PC-3 (cell line): Measurements from ENCODE around the gene ESRRB. TPM values are rescaled to one million over a fixed set of nuclear protein-coding genes. Genes with fewer than 3 reads are reported as not detected.

Experiments used
- ATAC-seq: fragments of 200-7000 bp; cut with Tn5 transposase; 2 replicates; pipeline ENCODE4 v1.9.1; 2020; ENCODE audit warnings: mild to moderate bottlenecking, moderate library complexity
- BruUV-seq: library from RNA; stranded (reverse); fragments of 400-500 nt; replicated peaks from 2 replicates; lab custom pipeline; 2021; lab: Mats Ljungman, UMichigan
- CTCF ChIA-PET: fragments of 300-600 bp; sonication (Branson Sonifier 250); formaldehyde crosslinking; loops from one replicate; lab custom pipeline; 2022; ENCODE audit warnings: antibody characterized with exemption; lab: Charles Lee
- POLR2A ChIA-PET: fragments of 300-600 bp; sonication (Branson Sonifier 250); formaldehyde crosslinking; loops from one replicate; lab custom pipeline; 2022; ENCODE audit warnings: antibody characterized with exemption; ENCODE audit not compliant: unreplicated experiment; lab: Charles Lee
- DNase-seq: peaks from one replicate; pipeline ENCODE4 v3.0.0-alpha.2; 2015
- H2AFZ ChIP-seq: fragments of 300-600 bp; sonication (generic); 2 replicates; pipeline ENCODE4 v1.6.0; 2016; ENCODE audit warnings: antibody characterized with exemption, low read length
- H3F3A ChIP-seq: fragments of 300-600 bp; sonication (generic); one replicate; pipeline ENCODE4 v1.6.0; 2017; ENCODE audit warnings: antibody characterized with exemption, low read length, control low read depth, mild to moderate bottlenecking; ENCODE audit not compliant: unreplicated experiment
- H3K27ac ChIP-seq: fragments of 300-600 bp; sonication (generic); 2 replicates; pipeline ENCODE4 v1.5.1; 2016; ENCODE audit warnings: mild to moderate bottlenecking, low read length
- H3K27me3 ChIP-seq: fragments of 300-600 bp; sonication (generic); 2 replicates; pipeline ENCODE4 v1.6.1; 2016; ENCODE audit warnings: low read length, mixed read lengths
- H3K36me3 ChIP-seq: fragments of 300-600 bp; sonication (generic); 2 replicates; pipeline ENCODE4 v1.6.1; 2016; ENCODE audit warnings: low read depth, mixed run types, low read length, mixed read lengths
- H3K4me1 ChIP-seq: fragments of 300-600 bp; sonication (generic); 2 replicates; pipeline ENCODE4 v1.5.1; 2016; ENCODE audit warnings: low read length; ENCODE audit not compliant: insufficient read depth
- H3K4me2 ChIP-seq: fragments of 300-600 bp; sonication (generic); 2 replicates; pipeline ENCODE4 v1.6.0; 2016; ENCODE audit warnings: low read length
- H3K4me3 ChIP-seq: fragments of 300-600 bp; sonication (generic); 2 replicates; pipeline ENCODE4 v1.5.1; 2016; ENCODE audit warnings: mild to moderate bottlenecking, low read length, mixed read lengths
- H3K79me2 ChIP-seq: fragments of 300-600 bp; sonication (generic); 2 replicates; pipeline ENCODE4 v1.6.1; 2017; ENCODE audit warnings: low read length, mixed read lengths
- H3K9ac ChIP-seq: fragments of 300-600 bp; sonication (generic); 2 replicates; pipeline ENCODE4 v1.6.0; 2016; ENCODE audit warnings: mild to moderate bottlenecking, low read length
- H3K9me2 ChIP-seq: fragments of 300-600 bp; sonication (generic); replicated peaks from 2 replicates; pipeline ENCODE4 v1.6.1; 2016; ENCODE audit warnings: mixed run types, low read length, mixed read lengths
- H3K9me3 ChIP-seq: fragments of 300-600 bp; sonication (generic); 2 replicates; pipeline ENCODE4 v1.6.1; 2016; ENCODE audit warnings: low read length, mixed read lengths
- H4K20me1 ChIP-seq: fragments of 300-600 bp; sonication (generic); 2 replicates; pipeline ENCODE4 v1.6.1; 2016; ENCODE audit warnings: low read length, mixed read lengths
- CTCF ChIP-seq: fragments of 300-600 bp; sonication (generic); conservative IDR thresholded peaks from 2 replicates; pipeline ENCODE4 v1.5.1; 2017; ENCODE audit warnings: antibody characterized with exemption, low read depth, mild to moderate bottlenecking, low read length
- EZH2 ChIP-seq: fragments of 300-600 bp; sonication (generic); IDR thresholded peaks from one replicate; pipeline ENCODE4 v1.6.1; 2017; ENCODE audit warnings: antibody characterized with exemption, mild to moderate bottlenecking, low read length; ENCODE audit not compliant: unreplicated experiment
- EZH2phosphoT487 ChIP-seq: fragments of 300-600 bp; sonication (generic); IDR thresholded peaks from 2 replicates; pipeline ENCODE4 v1.6.1; 2018; ENCODE audit warnings: mild to moderate bottlenecking, antibody characterized with exemption, low read length, borderline replicate concordance
- intact Hi-C: fragments of 100-400 bp; cut with micrococcal nuclease; formaldehyde crosslinking; loops from 2 replicates; pipeline ENCODE4 v1.9.0; 2023
- total RNA-seq: library from RNA; depleted of rRNA; stranded (reverse); fragments of >200 nt; gene quantifications from 2 replicates; pipeline ENCODE4 v1.2.3, GENCODE V29; 2014

Gene ESRRB
- total RNA-seq, 1 experiment from 2014 or later: not detected

- no peak for DNase-seq
- no peaks in the 10 kb centered on the region for H3K9me2 ChIP-seq
- H3K27me3 ChIP-seq: peaks cover 97% of the 10 kb centered on the region
- H3F3A ChIP-seq: no peaks in the 10 kb centered on the region
- no peak overlapping the region for H3K4me3 ChIP-seq
- intact Hi-C loops: no loop called here
- no peak overlapping the region for H3K9ac ChIP-seq
- H3K36me3 ChIP-seq: no peaks in the 10 kb centered on the region
- H3K79me2 ChIP-seq: no peaks in the 10 kb centered on the region
- no peak for ATAC-seq
- ChIA-PET CTCF (no interaction called here), POLR2A (no interaction called here)
- H3K27ac ChIP-seq: no peak overlapping the region
- no peaks in the 10 kb centered on the region for H3K9me3 ChIP-seq
- TF ChIP-seq EZH2phosphoT487 (no peak), EZH2 (no peak), CTCF (no peak)
- 0 out of 2 replicates have a peak, but pooled peaks cover 3% of the 10 kb centered on the region for H3K4me1 ChIP-seq
- no TSS peak for BruUV-seq
- peak overlapping the region; percentile 66; the same call in 1 of the 2 replicates for H3K4me2 ChIP-seq
- no peaks in the 10 kb centered on the region for H4K20me1 ChIP-seq
- no peak overlapping the region for H2AFZ ChIP-seq
Observed at GRCh38 chr14:76376878-76377734, 1.2 kb downstream of the ESRRB start.

- no peaks in the 10 kb centered on the region for H4K20me1 ChIP-seq
- H3K9me3 ChIP-seq: no peaks in the 10 kb centered on the region
- intact Hi-C loops: no loop called here
- H3K4me3 ChIP-seq: no peak overlapping the region
- H3K79me2 ChIP-seq: no peaks in the 10 kb centered on the region
- no peak overlapping the region for H3K4me2 ChIP-seq
- no peak overlapping the region for H3K9ac ChIP-seq
- BruUV-seq: no TSS peak
- ChIA-PET CTCF (no interaction called here), POLR2A (no interaction called here)
- no peak overlapping the region for H3K27ac ChIP-seq
- no peak for DNase-seq
- H3K27me3 ChIP-seq: peaks cover 97% of the 10 kb centered on the region
- TF ChIP-seq CTCF (no peak), EZH2 (no peak), EZH2phosphoT487 (no peak)
- no peak overlapping the region for H2AFZ ChIP-seq
- H3K9me2 ChIP-seq: no peaks in the 10 kb centered on the region
- no peak for ATAC-seq
- H3K4me1 ChIP-seq: 0 out of 2 replicates have a peak, but pooled peaks cover 3% of the 10 kb centered on the region
- no peaks in the 10 kb centered on the region for H3F3A ChIP-seq
- H3K36me3 ChIP-seq: no peaks in the 10 kb centered on the region
Observed at GRCh38 chr14:76377735-76378074, 1.8 kb downstream of the ESRRB start.

- Histone ChIP-seq H3K27me3 (peaks cover 100% of the 10 kb centered on the region), H3K4me3 (no peak overlapping the region), H3K27ac (no peak overlapping the region), H3K79me2 (no peaks in the 10 kb centered on the region), H3K9me3 (no peaks in the 10 kb centered on the region), H3F3A (no peaks in the 10 kb centered on the region), H3K9me2 (no peaks in the 10 kb centered on the region), H4K20me1 (no peaks in the 10 kb centered on the region), H3K9ac (no peak overlapping the region), H2AFZ (no peak overlapping the region), H3K4me1 (0 out of 2 replicates have a peak, but pooled peaks cover 3% of the 10 kb centered on the region), H3K4me2 (no peak overlapping the region), H3K36me3 (no peaks in the 10 kb centered on the region)
- TF ChIP-seq EZH2 (no peak), CTCF (no peak), EZH2phosphoT487 (no peak)
- ATAC-seq (no peak), DNase-seq (no peak)
- BruUV-seq: no TSS peak
- POLR2A ChIA-PET: no interaction called here
- intact Hi-C loops: loop anchor here (10.0 kb wide), 1 partner anchor 176 kb away; no protein-coding TSS in a partner anchor
- CTCF ChIA-PET: no interaction called here
Observed at GRCh38 chr14:76380991-76381390, 5.1 kb downstream of the ESRRB start.
